ENCODE measurements around the gene ATP8B3. TPM values are rescaled to one million over a fixed set of nuclear protein-coding genes. Genes with fewer than 3 reads are reported as not detected.

Gene ATP8B3
- polyA plus RNA-seq, 2 of the 4 experiments (the other 2 are of a cell fraction), result 2.7 to 3.9 TPM

DNA sequence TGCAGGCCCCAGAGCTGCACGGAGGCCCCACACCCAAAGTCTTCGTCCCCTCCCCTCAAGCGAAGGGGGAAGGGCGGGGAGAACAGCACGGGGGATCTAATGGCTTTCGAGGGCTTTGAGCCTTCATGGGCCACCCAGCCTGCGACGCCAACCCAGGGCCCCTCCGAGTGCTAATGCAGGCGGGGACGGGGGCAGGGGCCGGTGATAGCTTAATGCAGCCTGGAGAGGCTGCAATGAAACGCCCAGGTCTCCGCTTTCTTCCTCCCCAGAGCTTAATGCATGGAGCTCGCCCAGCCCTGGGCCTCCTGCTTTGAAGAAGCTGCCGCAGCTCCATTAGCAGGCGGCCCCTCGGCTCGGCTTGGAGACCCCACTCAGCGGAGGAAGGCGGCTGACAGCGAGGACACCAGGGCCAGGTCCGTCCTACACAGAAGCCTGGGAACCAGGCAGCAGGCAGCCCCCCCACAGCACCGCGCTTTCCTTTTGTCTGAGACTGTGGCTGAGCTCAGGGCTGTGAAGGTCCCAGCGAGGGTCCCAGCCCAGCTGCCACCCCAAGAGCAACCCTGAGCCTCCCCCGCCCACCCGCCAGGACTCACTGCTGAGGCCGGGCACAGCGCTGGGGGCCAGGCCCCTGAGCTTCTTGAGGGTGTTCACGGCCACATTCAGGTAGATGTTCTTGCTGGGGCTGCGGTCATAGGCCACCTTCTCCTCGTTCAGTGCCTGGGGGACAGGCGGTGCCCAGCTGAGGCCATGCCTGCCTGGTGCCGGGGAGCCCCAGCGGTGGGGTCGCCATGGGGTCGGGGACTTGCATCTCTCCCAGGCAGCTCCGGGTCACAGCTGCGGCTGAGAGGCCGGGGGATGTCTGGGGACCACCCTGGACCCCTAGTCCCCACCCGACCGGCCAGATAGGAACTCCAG is 7.5 kb upstream of the ATP8B3 start:
- DNase-seq (ENCODE audit: low read depth in 1 of 2, low spot score in 1 of 2) (no peak), FAIRE-seq (no peak), ATAC-seq (no peak)
- Histone ChIP-seq H3K4me3 (no peak overlapping the region), H3K4me2 (no peak overlapping the region), H3K9me3 (no peaks in the 10 kb centered on the region), H3K27ac (no peak overlapping the region), H3K4me1 (no peaks in the 10 kb centered on the region)
- POLR2A ChIA-PET, result no interaction called here
- CTCF ChIA-PET, result interaction anchor here (0.8 to 14.1 kb wide), 2 partner anchors 21 to 23 kb away, joined by 3 to 212 read pairs; no protein-coding TSS in a partner anchor
- no peak for TF ChIP-seq GATA3 (IDR thresholded peaks at IDR 0.05; ENCODE audit: borderline replicate concordance)
- no peak for TF ChIP-seq E2F6 (IDR thresholded peaks at IDR 0.05; ENCODE audit: borderline replicate concordance, low read depth)
- no peak for TF ChIP-seq ATOH8 (CRISPR knock-in tag; IDR thresholded peaks at IDR 0.05; ENCODE audit: low read depth)
- TF ChIP-seq HOXB13 (CRISPR knock-in tag; IDR thresholded peaks at IDR 0.05; ENCODE audit: low read depth), result no peak
- no peak for TF ChIP-seq TFCP2L1 (CRISPR knock-in tag; IDR thresholded peaks at IDR 0.05)
- TF ChIP-seq REST (IDR thresholded peaks at IDR 0.05), result no peak
- no peak for TF ChIP-seq JUN (IDR thresholded peaks at IDR 0.05)
- no peak for TF ChIP-seq PHF8 (IDR thresholded peaks at IDR 0.05; ENCODE audit: borderline replicate concordance, low read depth)
- no peak for TF ChIP-seq HDAC2 (IDR thresholded peaks at IDR 0.05)
- TF ChIP-seq, protein P1, sequence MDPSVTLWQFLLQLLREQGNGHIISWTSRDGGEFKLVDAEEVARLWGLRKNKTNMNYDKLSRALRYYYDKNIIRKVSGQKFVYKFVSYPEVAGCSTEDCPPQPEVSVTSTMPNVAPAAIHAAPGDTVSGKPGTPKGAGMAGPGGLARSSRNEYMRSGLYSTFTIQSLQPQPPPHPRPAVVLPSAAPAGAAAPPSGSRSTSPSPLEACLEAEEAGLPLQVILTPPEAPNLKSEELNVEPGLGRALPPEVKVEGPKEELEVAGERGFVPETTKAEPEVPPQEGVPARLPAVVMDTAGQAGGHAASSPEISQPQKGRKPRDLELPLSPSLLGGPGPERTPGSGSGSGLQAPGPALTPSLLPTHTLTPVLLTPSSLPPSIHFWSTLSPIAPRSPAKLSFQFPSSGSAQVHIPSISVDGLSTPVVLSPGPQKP (IDR thresholded peaks at IDR 0.05; ENCODE audit: low read depth, low read length), result no peak
- WGBS (ENCODE audit: missing lambda C conversion rate), result 96% methylated on average over 5 of the region's 43 CpGs

DNA sequence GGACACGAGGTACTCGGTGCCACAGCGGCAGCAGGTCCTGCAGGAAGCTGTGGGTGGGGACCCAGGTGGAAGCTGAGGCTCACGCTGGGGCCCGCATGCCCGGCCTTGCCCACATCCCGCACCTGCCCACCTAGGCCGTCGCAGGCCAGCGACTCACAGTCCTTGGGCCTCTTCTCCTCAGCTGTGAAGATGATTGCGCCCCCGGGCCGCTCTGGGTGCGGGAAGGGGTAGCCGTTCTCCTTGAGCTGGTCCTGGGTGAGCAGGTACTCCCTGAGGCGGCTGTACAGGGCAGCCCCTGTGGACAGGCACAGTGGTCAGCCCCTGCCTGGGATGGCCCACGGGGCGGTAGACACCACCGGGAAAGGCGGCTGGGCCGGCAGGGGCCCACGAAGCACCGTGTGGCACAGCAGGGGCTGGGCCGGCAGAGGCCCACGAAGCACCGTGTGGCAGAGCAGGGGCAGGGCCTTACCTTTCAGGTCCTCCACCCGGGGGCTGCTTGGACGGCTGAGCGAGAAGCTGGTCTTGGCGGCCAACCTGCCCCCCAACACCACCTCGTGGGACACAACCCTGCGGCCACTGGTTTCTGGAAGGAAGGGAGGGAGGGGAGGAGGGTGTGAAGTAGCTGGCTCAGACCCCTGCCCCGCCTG is 6.6 kb upstream of the ATP8B3 start:
- no peaks in the 10 kb centered on the region for H3K4me1 ChIP-seq
- no peak for DNase-seq (ENCODE audit: low read depth in 1 of 2, low spot score in 1 of 2)
- no peak for ATAC-seq
- ChIA-PET CTCF (interaction anchor here (0.7 to 14.1 kb wide), 3 partner anchors 7 to 147 kb away, joined by 4 to 212 read pairs (median 7); no protein-coding TSS in a partner anchor), POLR2A (no interaction called here)
- TF ChIP-seq NFE2L2 (conservative IDR thresholded peaks at IDR 0.05; ENCODE audit: low read length) (no peak), KDM1A (IDR thresholded peaks at IDR 0.05; ENCODE audit: low read depth) (no peak), ESRRA (IDR thresholded peaks at IDR 0.05; ENCODE audit: borderline replicate concordance, low read length) (no peak), TFCP2L1 (CRISPR knock-in tag; IDR thresholded peaks at IDR 0.05) (no peak), HES2 (IDR thresholded peaks at IDR 0.05) (no peak), EP300 (IDR thresholded peaks at IDR 0.05) (no peak), REST (IDR thresholded peaks at IDR 0.05) (no peak), SMC3 (IDR thresholded peaks at IDR 0.05) (no peak), HOXA7 (CRISPR knock-in tag; IDR thresholded peaks at IDR 0.05) (no peak), E2F6 (IDR thresholded peaks at IDR 0.05; ENCODE audit: borderline replicate concordance, low read depth) (no peak), EHF (CRISPR knock-in tag; IDR thresholded peaks at IDR 0.05) (no peak), HEYL (CRISPR knock-in tag; IDR thresholded peaks at IDR 0.05) (no peak)
- H3K9me3 ChIP-seq, result no peaks in the 10 kb centered on the region
- no peak overlapping the region for H3K27ac ChIP-seq
- 92% methylated on average over 5 of the region's 33 CpGs for WGBS (ENCODE audit: missing lambda C conversion rate)
- H3K4me3 ChIP-seq, result no peak overlapping the region
- no peak for FAIRE-seq
- no peak overlapping the region for H3K4me2 ChIP-seq
